GM23338 (cell line): ENCODE data around the gene TBCD. TPM values are rescaled to one million over a fixed set of nuclear protein-coding genes. Genes with fewer than 3 reads are reported as not detected.
A peak's percentile ranks its signal among the peaks of the same experiment; 100 is the strongest.

Experiments
- ATAC-seq: fragments of 200-7000 bp; cut with Tn5 transposase; 3 replicates; pipeline ENCODE4 v1.9.1; 2020
- DNase-seq: peaks from one replicate; pipeline ENCODE4 v3.0.0-alpha.2; 2015; ENCODE audit warnings: low spot score
- H2AFZ ChIP-seq: fragments of 200-600 bp; sonication (generic); 2 replicates; pipeline ENCODE4 v1.8.0; 2016; ENCODE audit warnings: antibody characterized with exemption, mild to moderate bottlenecking, moderate library complexity
- H3F3A ChIP-seq: fragments of 200-600 bp; sonication (generic); replicated peaks from 2 replicates; pipeline ENCODE4 v1.8.0; 2017; ENCODE audit warnings: antibody characterized with exemption, mixed run types, low read depth
- H3K27ac ChIP-seq: fragments of 200-600 bp; sonication (generic); 2 replicates; pipeline ENCODE4 v1.6.1; 2016; ENCODE audit warnings: low read depth
- H3K27me3 ChIP-seq: fragments of 200-600 bp; sonication (generic); 2 replicates; pipeline ENCODE4 v1.8.0; 2016; ENCODE audit warnings: mild to moderate bottlenecking, mixed run types, moderate library complexity; ENCODE audit not compliant: insufficient read depth
- H3K36me3 ChIP-seq: fragments of 200-600 bp; sonication (generic); 2 replicates; pipeline ENCODE4 v1.8.0; 2016; ENCODE audit warnings: mild to moderate bottlenecking; ENCODE audit not compliant: insufficient read depth
- H3K4me1 ChIP-seq: fragments of 200-600 bp; sonication (generic); 2 replicates; pipeline ENCODE4 v1.8.0; 2016; ENCODE audit warnings: mild to moderate bottlenecking, moderate library complexity; ENCODE audit not compliant: insufficient read depth
- H3K4me2 ChIP-seq: fragments of 200-600 bp; sonication (generic); 2 replicates; pipeline ENCODE4 v1.7.1; 2017; ENCODE audit warnings: mixed run types
- H3K4me3 ChIP-seq: fragments of 200-600 bp; sonication (generic); 2 replicates; pipeline ENCODE4 v1.6.1; 2016; ENCODE audit warnings: mixed run types
- H3K79me2 ChIP-seq: fragments of 200-600 bp; sonication (generic); replicated peaks from 2 replicates; pipeline ENCODE4 v1.8.0; 2017; ENCODE audit warnings: mild to moderate bottlenecking; ENCODE audit not compliant: insufficient read depth
- H3K9me2 ChIP-seq: fragments of 200-600 bp; sonication (generic); 2 replicates; pipeline ENCODE4 v1.8.0; 2017; ENCODE audit not compliant: insufficient read depth
- H4K20me1 ChIP-seq: fragments of 200-600 bp; sonication (generic); replicated peaks from 2 replicates; pipeline ENCODE4 v1.8.0; 2017; ENCODE audit warnings: mild to moderate bottlenecking; ENCODE audit not compliant: insufficient read depth
- H3K27ac Mint-ChIP-seq: 2 replicates; pipeline ENCODE4 v1.8.0; 2020; ENCODE audit warnings: inconsistent platforms, mild to moderate bottlenecking, moderate library complexity, mixed read lengths
- H3K27me3 Mint-ChIP-seq: 3 replicates; pipeline ENCODE4 v1.8.0; 2022; ENCODE audit warnings: low read depth, mild to moderate bottlenecking, moderate library complexity, mixed read lengths, inconsistent platforms; ENCODE audit not compliant: insufficient read depth, poor library complexity
- H3K36me3 Mint-ChIP-seq: 3 replicates; pipeline ENCODE4 v1.8.0; 2021; ENCODE audit warnings: low read depth, mild to moderate bottlenecking, inconsistent platforms, moderate library complexity, mixed read lengths
- H3K4me1 Mint-ChIP-seq: 3 replicates; pipeline ENCODE4 v1.8.0; 2020; ENCODE audit warnings: mild to moderate bottlenecking, inconsistent platforms, mixed read lengths
- H3K4me3 Mint-ChIP-seq: 3 replicates; pipeline ENCODE4 v1.8.0; 2021; ENCODE audit warnings: moderate library complexity, mild to moderate bottlenecking, inconsistent platforms, mixed read lengths
- H3K9me3 Mint-ChIP-seq: 3 replicates; pipeline ENCODE4 v1.8.0; 2020; ENCODE audit warnings: moderate library complexity, mild to moderate bottlenecking, inconsistent platforms, mixed read lengths
- CREB1 ChIP-seq: fragments of 250-450 bp; sonication (Bioruptor Pico); IDR thresholded peaks from 2 replicates; pipeline ENCODE4 v1.5.0; 2020; ENCODE audit warnings: low read depth, mild to moderate bottlenecking, moderate library complexity
- EZH2 ChIP-seq: fragments of 200-600 bp; sonication (generic); IDR thresholded peaks from one replicate; pipeline ENCODE4 v1.8.0; 2017; ENCODE audit warnings: antibody characterized with exemption, mild to moderate bottlenecking, low read depth; ENCODE audit not compliant: unreplicated experiment
- EZH2phosphoT487 ChIP-seq: fragments of 200-600 bp; sonication (generic); IDR thresholded peaks from one replicate; pipeline ENCODE4 v1.8.1; 2018; ENCODE audit warnings: antibody characterized with exemption; ENCODE audit not compliant: unreplicated experiment
- JUNB ChIP-seq: IDR thresholded peaks from one replicate; pipeline ENCODE4 v1.6.1; 2016; ENCODE audit warnings: antibody characterized with exemption; ENCODE audit not compliant: unreplicated experiment
- STAT1 ChIP-seq: IDR thresholded peaks from one replicate; pipeline ENCODE4 v1.6.1; 2016; ENCODE audit warnings: antibody characterized with exemption; ENCODE audit not compliant: unreplicated experiment
- ZNF114 ChIP-seq: fragments of 250-450 bp; sonication (Bioruptor Pico); IDR thresholded peaks from 2 replicates; pipeline ENCODE4 v1.5.0; 2020; ENCODE audit warnings: mild to moderate bottlenecking, moderate library complexity
- ZNF331 ChIP-seq: fragments of 250-450 bp; sonication (Bioruptor Pico); IDR thresholded peaks from 2 replicates; pipeline ENCODE4 v1.5.0; 2020; ENCODE audit warnings: low read depth, mild to moderate bottlenecking, moderate library complexity
- polyA plus RNA-seq: library from polyadenylated mRNA; unstranded; fragments of >200 nt; fragmentation: Nextera tagmentation; extraction: Ambion mirVana; gene quantifications from 2 replicates; pipeline ENCODE4 v1.2.1, GENCODE V29; 2016
- total RNA-seq: library from RNA; depleted of rRNA; stranded (reverse); fragments of >200 nt; shearing (Covaris generic); gene quantifications from 2 replicates; pipeline ENCODE4 v1.2.3, GENCODE V29; 2014
- TF ChIP-seq, protein P1 (sequence below): IDR thresholded peaks from one replicate; pipeline ENCODE4 v1.6.1; 2018; ENCODE audit warnings: antibody characterized with exemption; ENCODE audit not compliant: unreplicated experiment
- TF ChIP-seq, protein P2 (sequence below), 2 experiments: fragments of 200-600 bp in 1 of 2; sonication (generic) in 1 of 2; conservative IDR thresholded peaks; 2 replicates each; pipeline versions ENCODE4 v1.5.1 to v1.6.1; 2016 to 2017; ENCODE audit warnings: antibody characterized with exemption in 2 of 2, low read depth in 2 of 2, mild to moderate bottlenecking in 2 of 2, moderate library complexity in 1 of 2
- TF ChIP-seq, protein P3 (sequence below): IDR thresholded peaks from 2 replicates; pipeline ENCODE4 v1.6.1; 2016; ENCODE audit warnings: antibody characterized with exemption

The TBCD gene
- total and polyA plus RNA-seq, 2 experiments from 2014 or later, result 75.0 to 116 TPM

DNA sequence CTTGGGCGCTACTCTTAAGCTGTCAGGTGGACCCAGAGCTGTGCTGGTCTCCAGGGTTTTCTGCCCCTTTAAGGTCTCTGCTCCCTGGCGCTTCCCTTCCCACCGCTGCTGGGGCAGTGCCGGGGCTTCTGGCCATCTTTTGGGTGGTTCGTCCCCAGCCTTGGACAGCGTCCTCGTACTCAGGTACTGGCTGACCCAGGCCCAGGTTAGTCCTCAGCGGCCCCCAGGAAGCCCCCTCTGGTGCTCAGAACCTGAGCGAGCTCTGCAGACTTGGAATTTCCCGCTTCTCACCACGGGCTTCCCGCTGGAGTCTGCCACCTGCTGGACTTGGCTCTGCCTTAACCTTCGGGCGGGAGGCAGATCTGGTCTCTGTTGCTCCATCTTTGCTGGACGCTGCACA is 182.0 kb downstream of the TBCD start:
- Histone ChIP-seq H4K20me1 (no peaks in the 10 kb centered on the region; the same call in 1 of the 2 replicates), H3K36me3 (peaks cover 4% of the 10 kb centered on the region; the same call in 1 of the 2 replicates), H2AFZ (no peak overlapping the region), H3K4me2 (no peak overlapping the region), H3K9me2 (no peaks in the 10 kb centered on the region), H3K79me2 (no peaks in the 10 kb centered on the region; the same call in 1 of the 2 replicates), H3K27me3 (no peaks in the 10 kb centered on the region), H3K4me3 (no peak overlapping the region), H3K27ac (no peak overlapping the region), H3K4me1 (no peaks in the 10 kb centered on the region), H3F3A (no peaks in the 10 kb centered on the region)
- H3K27me3 Mint-ChIP-seq, result peaks cover 8% of the 10 kb centered on the region
- no peaks in the 10 kb centered on the region; the same call in 1 of the 3 replicates for H3K4me1 Mint-ChIP-seq
- H3K9me3 Mint-ChIP-seq, result no peaks in the 10 kb centered on the region; the same call in 2 of the 3 replicates
- no peak overlapping the region for H3K27ac Mint-ChIP-seq
- peak; percentile 30 for DNase-seq
- H3K4me3 Mint-ChIP-seq, result no peak overlapping the region
- H3K36me3 Mint-ChIP-seq, result peaks cover 69% of the 10 kb centered on the region
- no peak for TF ChIP-seq JUNB
- TF ChIP-seq, protein P1, sequence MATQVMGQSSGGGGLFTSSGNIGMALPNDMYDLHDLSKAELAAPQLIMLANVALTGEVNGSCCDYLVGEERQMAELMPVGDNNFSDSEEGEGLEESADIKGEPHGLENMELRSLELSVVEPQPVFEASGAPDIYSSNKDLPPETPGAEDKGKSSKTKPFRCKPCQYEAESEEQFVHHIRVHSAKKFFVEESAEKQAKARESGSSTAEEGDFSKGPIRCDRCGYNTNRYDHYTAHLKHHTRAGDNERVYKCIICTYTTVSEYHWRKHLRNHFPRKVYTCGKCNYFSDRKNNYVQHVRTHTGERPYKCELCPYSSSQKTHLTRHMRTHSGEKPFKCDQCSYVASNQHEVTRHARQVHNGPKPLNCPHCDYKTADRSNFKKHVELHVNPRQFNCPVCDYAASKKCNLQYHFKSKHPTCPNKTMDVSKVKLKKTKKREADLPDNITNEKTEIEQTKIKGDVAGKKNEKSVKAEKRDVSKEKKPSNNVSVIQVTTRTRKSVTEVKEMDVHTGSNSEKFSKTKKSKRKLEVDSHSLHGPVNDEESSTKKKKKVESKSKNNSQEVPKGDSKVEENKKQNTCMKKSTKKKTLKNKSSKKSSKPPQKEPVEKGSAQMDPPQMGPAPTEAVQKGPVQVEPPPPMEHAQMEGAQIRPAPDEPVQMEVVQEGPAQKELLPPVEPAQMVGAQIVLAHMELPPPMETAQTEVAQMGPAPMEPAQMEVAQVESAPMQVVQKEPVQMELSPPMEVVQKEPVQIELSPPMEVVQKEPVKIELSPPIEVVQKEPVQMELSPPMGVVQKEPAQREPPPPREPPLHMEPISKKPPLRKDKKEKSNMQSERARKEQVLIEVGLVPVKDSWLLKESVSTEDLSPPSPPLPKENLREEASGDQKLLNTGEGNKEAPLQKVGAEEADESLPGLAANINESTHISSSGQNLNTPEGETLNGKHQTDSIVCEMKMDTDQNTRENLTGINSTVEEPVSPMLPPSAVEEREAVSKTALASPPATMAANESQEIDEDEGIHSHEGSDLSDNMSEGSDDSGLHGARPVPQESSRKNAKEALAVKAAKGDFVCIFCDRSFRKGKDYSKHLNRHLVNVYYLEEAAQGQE, result no peak
- no peak for TF ChIP-seq STAT1
- no peak for TF ChIP-seq CREB1
- TF ChIP-seq, protein P2, sequence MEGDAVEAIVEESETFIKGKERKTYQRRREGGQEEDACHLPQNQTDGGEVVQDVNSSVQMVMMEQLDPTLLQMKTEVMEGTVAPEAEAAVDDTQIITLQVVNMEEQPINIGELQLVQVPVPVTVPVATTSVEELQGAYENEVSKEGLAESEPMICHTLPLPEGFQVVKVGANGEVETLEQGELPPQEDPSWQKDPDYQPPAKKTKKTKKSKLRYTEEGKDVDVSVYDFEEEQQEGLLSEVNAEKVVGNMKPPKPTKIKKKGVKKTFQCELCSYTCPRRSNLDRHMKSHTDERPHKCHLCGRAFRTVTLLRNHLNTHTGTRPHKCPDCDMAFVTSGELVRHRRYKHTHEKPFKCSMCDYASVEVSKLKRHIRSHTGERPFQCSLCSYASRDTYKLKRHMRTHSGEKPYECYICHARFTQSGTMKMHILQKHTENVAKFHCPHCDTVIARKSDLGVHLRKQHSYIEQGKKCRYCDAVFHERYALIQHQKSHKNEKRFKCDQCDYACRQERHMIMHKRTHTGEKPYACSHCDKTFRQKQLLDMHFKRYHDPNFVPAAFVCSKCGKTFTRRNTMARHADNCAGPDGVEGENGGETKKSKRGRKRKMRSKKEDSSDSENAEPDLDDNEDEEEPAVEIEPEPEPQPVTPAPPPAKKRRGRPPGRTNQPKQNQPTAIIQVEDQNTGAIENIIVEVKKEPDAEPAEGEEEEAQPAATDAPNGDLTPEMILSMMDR (conservative IDR thresholded peaks at IDR 0.05; ENCODE audit: low read depth in 2 of 2), result peak in 1 of 2 experiments; percentile 25; a peak in 2 of 4 replicates
- no peak for TF ChIP-seq ZNF114 (CRISPR knock-in tag)
- ATAC-seq, result no peak

DNA sequence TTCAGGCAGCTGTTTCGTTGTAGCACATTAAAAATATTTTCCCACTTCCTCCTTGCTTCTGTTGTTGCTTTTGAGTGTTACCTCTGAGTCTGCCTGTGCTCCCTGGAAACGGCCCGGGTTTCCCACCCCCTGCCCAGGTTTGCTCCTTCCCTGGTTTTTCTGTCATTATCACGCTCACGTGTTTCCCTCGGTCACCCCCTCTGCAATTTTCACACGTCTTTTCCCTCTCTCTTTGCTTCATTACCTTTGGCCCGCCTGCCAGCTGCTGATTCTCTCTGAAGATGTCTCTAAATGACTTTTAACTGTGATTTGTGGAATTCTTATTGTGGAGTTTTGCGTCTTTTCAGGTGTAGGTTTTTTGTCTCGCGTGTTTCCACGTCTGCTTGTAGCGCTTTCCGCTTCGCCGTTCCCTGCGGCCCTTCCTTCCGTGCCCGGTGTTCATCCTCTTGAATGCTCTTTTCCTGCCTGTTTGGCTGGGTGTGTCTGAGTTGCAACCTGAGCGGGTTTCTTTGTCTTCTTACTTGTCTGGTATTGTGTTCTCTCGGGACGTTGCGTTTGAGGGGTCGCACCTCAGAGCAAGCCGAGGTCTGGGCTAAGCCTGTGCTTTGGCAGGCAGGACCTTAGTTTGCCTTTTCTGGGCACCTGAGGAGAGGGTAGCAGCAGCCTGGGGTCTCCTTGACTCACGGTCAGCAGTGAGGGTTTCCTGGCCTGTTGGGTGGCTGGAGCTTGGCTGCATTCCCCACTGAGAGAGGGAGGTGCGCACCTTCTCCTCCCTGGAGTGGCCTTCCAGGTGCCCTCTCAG is 184.3 kb downstream of the TBCD start:
- H3K27me3 ChIP-seq, result no peaks in the 10 kb centered on the region
- no peak for DNase-seq
- no peaks in the 10 kb centered on the region; the same call in 1 of the 2 replicates for H3K79me2 ChIP-seq
- H3K27ac ChIP-seq, result no peak overlapping the region
- Mint-ChIP-seq H3K4me1 (no peaks in the 10 kb centered on the region; the same call in 1 of the 3 replicates), H3K27me3 (peaks cover 13% of the 10 kb centered on the region), H3K36me3 (peaks cover 73% of the 10 kb centered on the region), H3K4me3 (no peak overlapping the region), H3K27ac (no peak overlapping the region), H3K9me3 (no peaks in the 10 kb centered on the region; the same call in 2 of the 3 replicates)
- no peak overlapping the region for H3K4me3 ChIP-seq
- H3F3A ChIP-seq, result no peaks in the 10 kb centered on the region
- no peaks in the 10 kb centered on the region for H3K9me2 ChIP-seq
- H2AFZ ChIP-seq, result no peak overlapping the region
- no peak for ATAC-seq
- TF ChIP-seq, protein P3, sequence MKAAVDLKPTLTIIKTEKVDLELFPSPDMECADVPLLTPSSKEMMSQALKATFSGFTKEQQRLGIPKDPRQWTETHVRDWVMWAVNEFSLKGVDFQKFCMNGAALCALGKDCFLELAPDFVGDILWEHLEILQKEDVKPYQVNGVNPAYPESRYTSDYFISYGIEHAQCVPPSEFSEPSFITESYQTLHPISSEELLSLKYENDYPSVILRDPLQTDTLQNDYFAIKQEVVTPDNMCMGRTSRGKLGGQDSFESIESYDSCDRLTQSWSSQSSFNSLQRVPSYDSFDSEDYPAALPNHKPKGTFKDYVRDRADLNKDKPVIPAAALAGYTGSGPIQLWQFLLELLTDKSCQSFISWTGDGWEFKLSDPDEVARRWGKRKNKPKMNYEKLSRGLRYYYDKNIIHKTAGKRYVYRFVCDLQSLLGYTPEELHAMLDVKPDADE, result no peak
- TF ChIP-seq EZH2 (no peak), EZH2phosphoT487 (no peak), ZNF331 (CRISPR knock-in tag) (no peak), ZNF114 (CRISPR knock-in tag) (no peak), JUNB (no peak)
- TF ChIP-seq, protein P2 (conservative IDR thresholded peaks at IDR 0.05; ENCODE audit: low read depth in 2 of 2), result no peak
- no peaks in the 10 kb centered on the region; the same call in 1 of the 2 replicates for H4K20me1 ChIP-seq
- peaks cover 4% of the 10 kb centered on the region; the same call in 1 of the 2 replicates for H3K36me3 ChIP-seq
- no peak overlapping the region for H3K4me2 ChIP-seq
- H3K4me1 ChIP-seq, result no peaks in the 10 kb centered on the region
